HepG2 (cell line): ENCODE measurements around the gene LURAP1L. TPM values are rescaled to one million over a fixed set of nuclear protein-coding genes. Genes with fewer than 3 reads are reported as not detected.

Experiments used
- GZF1 ChIP-seq: sonication (generic); formaldehyde crosslinking; IDR thresholded peaks from 2 replicates; pipeline ENCODE4 v1.5.1; 2020; ENCODE audit warnings: mild to moderate bottlenecking, missing genetic modification reagents
- HMGXB4 ChIP-seq, 2 experiments: sonication (generic) in 1 of 2; formaldehyde crosslinking in 1 of 2; IDR thresholded peaks; 2 replicates each; pipeline versions ENCODE4 v1.4.0 to v1.6.1; 2018 to 2020; ENCODE audit warnings: missing genetic modification reagents in 2 of 2, borderline replicate concordance in 1 of 2, low read depth in 1 of 2, mild to moderate bottlenecking in 1 of 2, missing biosample characterization in 1 of 2
- HOMEZ ChIP-seq: IDR thresholded peaks from 2 replicates; pipeline ENCODE4 v1.6.1; 2016; ENCODE audit warnings: low read depth
- IRF2 ChIP-seq: IDR thresholded peaks from 2 replicates; pipeline ENCODE4 v1.6.1; 2018; ENCODE audit warnings: missing genetic modification reagents, missing compliant biosample characterization
- KMT2A ChIP-seq: sonication (generic); formaldehyde crosslinking; IDR thresholded peaks from 2 replicates; pipeline ENCODE4 v1.4.0; 2020; ENCODE audit warnings: missing genetic modification reagents
- POLR2AphosphoS5 ChIP-seq: IDR thresholded peaks from 2 replicates; pipeline ENCODE4 v1.6.1; 2012; ENCODE audit warnings: low read depth, low read length
- PRDM10 ChIP-seq: sonication (generic); formaldehyde crosslinking; IDR thresholded peaks from 2 replicates; pipeline ENCODE4 v1.4.0; 2020; ENCODE audit warnings: low read depth, missing genetic modification reagents
- RARA ChIP-seq: IDR thresholded peaks from 2 replicates; pipeline ENCODE4 v1.6.1; 2016; ENCODE audit warnings: missing genetic modification reagents, missing compliant biosample characterization
- SIN3A ChIP-seq: IDR thresholded peaks from 2 replicates; pipeline ENCODE4 v1.6.1; 2011; ENCODE audit warnings: low read depth, mild to moderate bottlenecking, control low read depth, low read length, borderline replicate concordance
- TGIF2 ChIP-seq: IDR thresholded peaks from 2 replicates; pipeline ENCODE4 v1.6.1; 2016; ENCODE audit warnings: control low read depth, missing compliant biosample characterization
- XRCC5 ChIP-seq: fragments of 200-400 bp; formaldehyde crosslinking; optimal IDR thresholded peaks from 2 replicates; pipeline ENCODE3; 2017; ENCODE audit warnings: mild to moderate bottlenecking, low read length
- ZC3H4 ChIP-seq: sonication (generic); formaldehyde crosslinking; IDR thresholded peaks from 2 replicates; pipeline ENCODE4 v1.4.0; 2020; ENCODE audit warnings: missing genetic modification reagents, borderline replicate concordance
- ZFP1 ChIP-seq: IDR thresholded peaks from 2 replicates; pipeline ENCODE4 v1.6.1; 2016
- ZKSCAN8 ChIP-seq: IDR thresholded peaks from 2 replicates; pipeline ENCODE4 v1.6.1; 2016; ENCODE audit warnings: borderline replicate concordance, missing genetic modification reagents, missing compliant biosample characterization
- ZNF18 ChIP-seq: sonication (generic); formaldehyde crosslinking; IDR thresholded peaks from 2 replicates; pipeline ENCODE4 v1.8.0; 2022; ENCODE audit warnings: mild to moderate bottlenecking, missing genetic modification reagents; ENCODE audit not compliant: insufficient replicate concordance
- ZNF331 ChIP-seq: sonication (generic); formaldehyde crosslinking; IDR thresholded peaks from 2 replicates; pipeline ENCODE4 v1.4.0; 2020; ENCODE audit warnings: missing genetic modification reagents
- ZNF441 ChIP-seq: sonication (generic); formaldehyde crosslinking; IDR thresholded peaks from 2 replicates; pipeline ENCODE4 v1.7.0; 2021; ENCODE audit warnings: missing genetic modification reagents, borderline replicate concordance
- ZNF614 ChIP-seq: IDR thresholded peaks from 2 replicates; pipeline ENCODE4 v1.6.1; 2018; ENCODE audit warnings: missing biosample characterization, missing genetic modification reagents, inconsistent platforms, borderline replicate concordance
- polyA plus RNA-seq, 8 experiments: library from polyadenylated mRNA; depleted of rRNA in 3 of 8; stranded (reverse) in 7 of 8; unstranded in 1 of 8; fragments of >200 nt; fragmentation: Illumina TruSeq in 4 of 8; extraction: Trizol in 4 of 8; gene quantifications; 2 replicates each; pipeline versions ENCODE4 v1.2.1 to v1.2.3, GENCODE V29; 2011 to 2016; ENCODE audit warnings: low read depth in 4 of 8, missing spikeins in 1 of 8, mixed read lengths in 1 of 8; ENCODE audit not compliant: insufficient read depth in 1 of 8
- total RNA-seq, 5 experiments: library from RNA; depleted of rRNA; stranded (reverse); fragments of >200 nt; fragmentation: Illumina TruSeq; extraction: Trizol; gene quantifications; 2 replicates each; pipeline ENCODE4 v1.2.3, GENCODE V29; 2016; ENCODE audit warnings: low read depth in 1 of 5

Gene LURAP1L
- total and polyA plus RNA-seq, 2 of the 13 experiments (the other 11 are each of a cell fraction or from before 2014, with no cell fraction given), result 6.7 to 16.6 TPM

- TF ChIP-seq HMGXB4 (CRISPR knock-in tag; IDR thresholded peaks at IDR 0.05; ENCODE audit: borderline replicate concordance in 1 of 2, low read depth in 1 of 2) (peak in 1 of 2 experiments; percentile 18; a peak in 2 of 4 replicates), ZNF331 (CRISPR knock-in tag) (peak; percentile 61; the same call in 1 of the 2 replicates), ZNF441 (CRISPR knock-in tag) (peak; percentile 72; the same call in 1 of the 2 replicates), ZNF614 (CRISPR knock-in tag) (peak; percentile 52; the same call in 1 of the 2 replicates), IRF2 (0 out of 2 replicates have a peak, but pooled peaks have one; percentile 12), GZF1 (CRISPR knock-in tag) (peak; percentile 100), ZFP1 (CRISPR knock-in tag) (0 out of 2 replicates have a peak, but pooled peaks have one; percentile 20), XRCC5 (peak; percentile 44), KMT2A (CRISPR knock-in tag) (peak; percentile 40), TGIF2 (CRISPR knock-in tag) (0 out of 2 replicates have a peak, but pooled peaks have one; percentile 55), ZNF18 (CRISPR knock-in tag) (peak; percentile 21), POLR2AphosphoS5 (peak; percentile 83), ZKSCAN8 (CRISPR knock-in tag) (peak; percentile 72; the same call in 1 of the 2 replicates), RARA (CRISPR knock-in tag) (peak; percentile 21), ZC3H4 (CRISPR knock-in tag) (0 out of 2 replicates have a peak, but pooled peaks have one; percentile 32), HOMEZ (CRISPR knock-in tag) (0 out of 2 replicates have a peak, but pooled peaks have one; percentile 28), PRDM10 (CRISPR knock-in tag) (peak; percentile 45; the same call in 1 of the 2 replicates), SIN3A (0 out of 2 replicates have a peak, but pooled peaks have one; percentile 66)
Measured at GRCh38 chr9:12774861-12775678, at the start of gene LURAP1L (continued).
